ENCODE data around the gene MRPL36.

DNA sequence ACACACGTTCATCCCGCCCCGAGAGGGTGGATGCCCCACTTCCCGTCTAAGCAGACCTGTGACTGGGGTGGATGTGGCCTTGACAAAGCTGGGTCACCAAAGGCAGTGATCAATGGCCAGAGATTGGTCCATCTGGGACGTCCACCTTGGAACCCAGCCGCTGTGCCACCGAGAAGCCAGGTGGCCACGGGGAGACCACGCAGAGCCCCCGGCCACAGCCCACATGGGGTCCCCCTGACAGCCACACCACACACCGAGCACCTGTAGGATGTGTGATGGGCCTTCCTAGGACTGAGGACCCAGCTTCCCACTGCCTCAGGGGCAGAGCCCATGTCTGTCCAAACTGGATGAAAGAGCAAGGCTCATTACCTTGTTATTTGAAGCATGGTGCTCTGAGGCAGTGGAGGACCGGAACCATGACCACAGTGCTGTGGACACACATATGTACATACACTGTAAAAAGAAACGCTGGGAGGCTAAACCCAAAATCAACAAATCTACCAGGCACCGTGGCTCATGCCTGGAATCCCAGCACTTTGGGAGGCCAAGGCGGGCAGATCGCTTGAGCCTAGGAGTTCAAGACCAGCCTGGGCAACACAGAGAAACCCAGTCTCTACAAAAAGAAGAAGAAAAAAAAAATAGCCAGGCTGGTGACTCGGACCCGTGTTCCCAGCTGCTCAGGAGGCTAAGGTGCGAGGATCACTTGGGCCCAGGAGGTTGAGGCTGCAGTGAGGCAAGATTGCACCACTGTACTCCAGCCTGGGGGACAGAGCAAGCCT, 50.1 kb downstream of the MRPL36 start:
- TF ChIP-seq POLR2A (IDR thresholded peaks at IDR 0.05; ENCODE audit: low read depth, low read length), result no peak
- TF ChIP-seq POLR2AphosphoS5 (IDR thresholded peaks at IDR 0.05; ENCODE audit: low read depth, low read length), result no peak
- TF ChIP-seq TAF1 (IDR thresholded peaks at IDR 0.05; ENCODE audit: borderline replicate concordance, low read depth, low read length), result no peak

Measured in GM12892 (cell line).